K562 (cell line): ENCODE measurements around the gene ZBED4. TPM values are rescaled to one million over a fixed set of nuclear protein-coding genes. Genes with fewer than 3 reads are reported as not detected.

Experiments
- ADNP ChIP-seq: fragments of 200-800 bp; sonication (Bioruptor generic); IDR thresholded peaks from 2 replicates; pipeline ENCODE4 v1.6.1; 2016; ENCODE audit warnings: missing genetic modification characterization, missing compliant biosample characterization
- ARID1B ChIP-seq: fragments of 450-650 bp; IDR thresholded peaks from 2 replicates; pipeline ENCODE4 v1.6.1; 2016; ENCODE audit warnings: antibody characterized with exemption, mild to moderate bottlenecking, inconsistent platforms
- ARID3A ChIP-seq: IDR thresholded peaks from 2 replicates; pipeline ENCODE4 v1.6.1; 2012; ENCODE audit warnings: low read depth, low read length, improper control_type of control experiment, borderline replicate concordance
- CLOCK ChIP-seq: fragments of 250-450 bp; sonication (Bioruptor Pico); IDR thresholded peaks from 2 replicates; pipeline ENCODE4 v1.4.0; 2020; ENCODE audit warnings: mild to moderate bottlenecking, moderate library complexity, borderline replicate concordance
- CTBP1 ChIP-seq: fragments of 450-650 bp; IDR thresholded peaks from 2 replicates; pipeline ENCODE4 v1.6.1; 2016; ENCODE audit warnings: borderline replicate concordance
- EP400 ChIP-seq: fragments of 450-650 bp; IDR thresholded peaks from 2 replicates; pipeline ENCODE4 v1.6.1; 2017; ENCODE audit warnings: antibody characterized with exemption, mild to moderate bottlenecking, moderate library complexity
- HOXB6 ChIP-seq: fragments of 250-450 bp; sonication (Bioruptor Pico); IDR thresholded peaks from 2 replicates; pipeline ENCODE4 v1.5.1; 2022; ENCODE audit warnings: mild to moderate bottlenecking, borderline replicate concordance
- MLX ChIP-seq, 2 experiments: fragments of 450-650 bp in 1 of 2; sonication (generic) in 1 of 2; formaldehyde crosslinking; conservative IDR thresholded peaks; 2 replicates each; pipeline versions ENCODE4 v1.4.0 to v1.8.1; 2020 to 2022; ENCODE audit warnings: mild to moderate bottlenecking in 1 of 2, missing genetic modification reagents in 1 of 2
- MTF1 ChIP-seq: fragments of 250-450 bp; sonication (Bioruptor Pico); IDR thresholded peaks from 2 replicates; pipeline ENCODE4 v1.9.0; 2021; ENCODE audit warnings: moderate library complexity, mild to moderate bottlenecking, inconsistent platforms, borderline replicate concordance
- PHF21A ChIP-seq: fragments of 450-650 bp; IDR thresholded peaks from 2 replicates; pipeline ENCODE4 v1.6.1; 2017; ENCODE audit warnings: low read depth, borderline replicate concordance
- PRPF4 ChIP-seq: fragments of 200-400 bp; formaldehyde crosslinking; IDR thresholded peaks from one replicate; pipeline ENCODE4 v1.6.1; 2017; ENCODE audit warnings: low read length, low read depth, mild to moderate bottlenecking; ENCODE audit not compliant: insufficient read depth, poor library complexity, severe bottlenecking
- PTRF ChIP-seq: fragments of 450-650 bp; IDR thresholded peaks from 2 replicates; pipeline ENCODE4 v1.6.1; 2016; ENCODE audit warnings: mild to moderate bottlenecking, missing genetic modification characterization, missing compliant biosample characterization
- RCOR1 ChIP-seq, 2 experiments: IDR thresholded peaks; 2 replicates each; pipeline ENCODE4 v1.6.1; 2012; ENCODE audit warnings: low read depth in 2 of 2, low read length in 2 of 2, borderline replicate concordance in 1 of 2, improper control_type of control experiment in 1 of 2
- SMARCA5 ChIP-seq: fragments of 450-650 bp; IDR thresholded peaks from 2 replicates; pipeline ENCODE4 v1.6.1; 2016
- U2AF1 ChIP-seq: fragments of 200-400 bp; formaldehyde crosslinking; optimal IDR thresholded peaks from 2 replicates; pipeline ENCODE3; 2017; ENCODE audit warnings: mild to moderate bottlenecking, low read depth, low read length, moderate library complexity
- ZFP30 ChIP-seq: fragments of 250-450 bp; sonication (Bioruptor Pico); IDR thresholded peaks from 2 replicates; pipeline ENCODE4 v1.8.0; 2022; ENCODE audit warnings: moderate library complexity, mild to moderate bottlenecking, inconsistent platforms, borderline replicate concordance
- ZNF785 ChIP-seq: fragments of 250-450 bp; sonication (Bioruptor Pico); IDR thresholded peaks from 2 replicates; pipeline ENCODE4 v1.4.0; 2020; ENCODE audit warnings: mild to moderate bottlenecking
- polyA plus RNA-seq, 8 experiments: library from polyadenylated mRNA; depleted of rRNA in 4 of 8; stranded (reverse) in 5 of 8; unstranded in 3 of 8; fragments of >200 nt; fragmentation: Nextera tagmentation in 2 of 8; fragmentation: Illumina TruSeq in 1 of 8; extraction: Ambion mirVana in 2 of 8; extraction: Trizol in 1 of 8; gene quantifications; 2 replicates each; pipeline versions ENCODE4 v1.2.1 to v1.2.3, GENCODE V29; 2011 to 2014; ENCODE audit warnings: inconsistent platforms in 1 of 8, missing spikeins in 1 of 8
- total RNA-seq, 7 experiments: library from RNA; depleted of rRNA in 6 of 7; stranded (reverse); fragments of >200 nt in 6 of 7; fragmentation: Illumina TruSeq in 2 of 7; extraction: Trizol in 2 of 7; gene quantifications; 2 replicates each; pipeline versions ENCODE4 v1.2.1 to v1.2.3, GENCODE V29; 2011 to 2021; ENCODE audit warnings: low replicate concordance in 1 of 7

The ZBED4 gene
- total and polyA plus RNA-seq, 9 of the 15 experiments (the other 6 are each of a cell fraction or from before 2014, with no cell fraction given): 1.5 to 16.8 (median 7.4) TPM

GRCh38 chr22:49936018-49936972 is 82.7 kb downstream of the ZBED4 start (continued):
- no peak for TF ChIP-seq MLX (CRISPR knock-in tag; conservative IDR thresholded peaks at IDR 0.05)
- TF ChIP-seq PHF21A: no peak
- no peak for TF ChIP-seq SMARCA5
- TF ChIP-seq ARID3A: no peak
- no peak for TF ChIP-seq PTRF
- TF ChIP-seq MTF1: no peak
- TF ChIP-seq CLOCK (CRISPR knock-in tag): no peak
- TF ChIP-seq RCOR1 (IDR thresholded peaks at IDR 0.05; ENCODE audit: borderline replicate concordance in 1 of 2, low read depth in 2 of 2, low read length in 2 of 2): peak in 1 of 2 experiments; percentile 21; a peak in 1 of 4 replicates
- TF ChIP-seq ADNP (tag): no peak
- TF ChIP-seq ARID1B: peak; percentile 38; the same call in 1 of the 2 replicates
- peak; percentile 58; the same call in 1 of the 2 replicates for TF ChIP-seq CTBP1
- TF ChIP-seq ZFP30 (CRISPR knock-in tag): no peak
- no peak for TF ChIP-seq ZNF785 (CRISPR knock-in tag)
- peak; percentile 47; the same call in 1 of the 2 replicates for TF ChIP-seq EP400
- TF ChIP-seq PRPF4: no peak
- TF ChIP-seq HOXB6 (CRISPR knock-in tag): no peak
- TF ChIP-seq U2AF1: no peak
